GM04503 (cell line): ENCODE data around the gene SERPINH1.

Experiments
- DNase-seq: peaks from one replicate; pipeline ENCODE4 v3.0.0-alpha.2; 2012; ENCODE audit warnings: low read depth

SERPINH1 gene

GRCh38 chr11:75532200-75533048, 29.6 kb upstream of the SERPINH1 start:
- no peak for DNase-seq

- no peak for DNase-seq
Measured at GRCh38 chr11:75533896-75534258, 28.2 kb upstream of the SERPINH1 start.

GRCh38 chr11:75534259-75535069, 27.6 kb upstream of the SERPINH1 start:
- no peak for DNase-seq

- DNase-seq: no peak
Measured at GRCh38 chr11:75535071-75535470, 27.0 kb upstream of the SERPINH1 start.

GRCh38 chr11:75536786-75537641, 25.0 kb upstream of the SERPINH1 start:
- no peak for DNase-seq

GRCh38 chr11:75537740-75538139, 24.3 kb upstream of the SERPINH1 start:
- no peak for DNase-seq

GRCh38 chr11:75538150-75538942, 23.7 kb upstream of the SERPINH1 start:
- DNase-seq: no peak

GRCh38 chr11:75539459-75540334, 22.4 kb upstream of the SERPINH1 start:
- DNase-seq: no peak

- DNase-seq: no peak
Measured at GRCh38 chr11:75541193-75542087, 20.6 kb upstream of the SERPINH1 start.

- DNase-seq: no peak
Measured at GRCh38 chr11:75542088-75542438, 20.0 kb upstream of the SERPINH1 start.

- no peak for DNase-seq
Measured at GRCh38 chr11:75543806-75544205, 18.2 kb upstream of the SERPINH1 start.

- DNase-seq: no peak
Measured at GRCh38 chr11:75547177-75547576, 14.9 kb upstream of the SERPINH1 start.

GRCh38 chr11:75547617-75548058, 14.4 kb upstream of the SERPINH1 start:
- DNase-seq: no peak

- no peak for DNase-seq
Measured at GRCh38 chr11:75548595-75549272, 13.3 kb upstream of the SERPINH1 start.

GRCh38 chr11:75549370-75549958, 12.6 kb upstream of the SERPINH1 start:
- DNase-seq: no peak

GRCh38 chr11:75553182-75553581, 8.9 kb upstream of the SERPINH1 start:
- no peak for DNase-seq

GRCh38 chr11:75553889-75554257, 8.2 kb upstream of the SERPINH1 start:
- DNase-seq: no peak

- DNase-seq: peak; percentile 97
Measured at GRCh38 chr11:75554258-75555022, 7.6 kb upstream of the SERPINH1 start.
